ENCODE results near the gene SPRED2.

SPRED2 gene

GRCh38 chr2:65407240-65407639 is 25.2 kb downstream of the SPRED2 start:
- peak; percentile 77 for ATAC-seq (ENCODE audit: insufficient read depth, low read depth)
- H3K4me3 ChIP-seq (ENCODE audit: low read depth in 1 of 2, low read length in 2 of 2), result 0 out of 4 replicates have a peak overlapping the region, but pooled peaks of 1 of the 2 experiments have one; percentile 7
- no peak for TF ChIP-seq EZH2 (IDR thresholded peaks at IDR 0.05; ENCODE audit: borderline replicate concordance, low read depth, low read length, severe bottlenecking)
- TF ChIP-seq CTCF (IDR thresholded peaks at IDR 0.05; ENCODE audit: borderline replicate concordance, extremely low read depth, low read length, poor library complexity, severe bottlenecking), result no peak
- H3K4me1 ChIP-seq (ENCODE audit: insufficient read depth, low read length), result peaks cover 43% of the 10 kb centered on the region
- peak overlapping the region; percentile 15; the same call in 1 of the 2 replicates for H3K9ac ChIP-seq (ENCODE audit: low read depth, low read length)
- H3K4me2 ChIP-seq (ENCODE audit: insufficient read depth, low read length), result peak overlapping the region; percentile 26
- H3K27ac ChIP-seq (ENCODE audit: low read length), result peak overlapping the region; percentile 93
- H4K20me1 ChIP-seq (ENCODE audit: insufficient read depth, low read length), result peaks cover 63% of the 10 kb centered on the region
- H3K9me3 ChIP-seq (ENCODE audit: insufficient read depth, low read length, severe bottlenecking), result no peaks in the 10 kb centered on the region
- H3K27me3 ChIP-seq (ENCODE audit: insufficient read depth, low read length, poor library complexity), result no peaks in the 10 kb centered on the region
- no peak overlapping the region for H2AFZ ChIP-seq (ENCODE audit: low read depth, low read length)
- H3K79me2 ChIP-seq (ENCODE audit: insufficient read depth, low read length), result peaks cover 96% of the 10 kb centered on the region
- DNase-seq, result peak; percentile 64
- no peaks in the 10 kb centered on the region; the same call in 1 of the 2 replicates for H3K36me3 ChIP-seq (ENCODE audit: insufficient read depth, low read length)

- Histone ChIP-seq H3K36me3 (ENCODE audit: insufficient read depth, low read length) (no peaks in the 10 kb centered on the region; the same call in 1 of the 2 replicates), H4K20me1 (ENCODE audit: insufficient read depth, low read length) (peaks cover 65% of the 10 kb centered on the region), H2AFZ (ENCODE audit: low read depth, low read length) (no peak overlapping the region), H3K79me2 (ENCODE audit: insufficient read depth, low read length) (peaks cover 95% of the 10 kb centered on the region), H3K9ac (ENCODE audit: low read depth, low read length) (no peak overlapping the region), H3K9me3 (ENCODE audit: insufficient read depth, low read length, severe bottlenecking) (no peaks in the 10 kb centered on the region), H3K4me2 (ENCODE audit: insufficient read depth, low read length) (no peak overlapping the region), H3K4me1 (ENCODE audit: insufficient read depth, low read length) (peaks cover 44% of the 10 kb centered on the region), H3K27me3 (ENCODE audit: insufficient read depth, low read length, poor library complexity) (no peaks in the 10 kb centered on the region), H3K4me3 (ENCODE audit: low read depth in 1 of 2, low read length in 2 of 2) (no peak overlapping the region), H3K27ac (ENCODE audit: low read length) (peak overlapping the region; percentile 93)
- ATAC-seq (ENCODE audit: insufficient read depth, low read depth) (no peak), DNase-seq (no peak)
- TF ChIP-seq CTCF (IDR thresholded peaks at IDR 0.05; ENCODE audit: borderline replicate concordance, extremely low read depth, low read length, poor library complexity, severe bottlenecking) (no peak), EZH2 (IDR thresholded peaks at IDR 0.05; ENCODE audit: borderline replicate concordance, low read depth, low read length, severe bottlenecking) (no peak)
Observed at GRCh38 chr2:65404988-65405697, 27.3 kb downstream of the SPRED2 start.

DNA sequence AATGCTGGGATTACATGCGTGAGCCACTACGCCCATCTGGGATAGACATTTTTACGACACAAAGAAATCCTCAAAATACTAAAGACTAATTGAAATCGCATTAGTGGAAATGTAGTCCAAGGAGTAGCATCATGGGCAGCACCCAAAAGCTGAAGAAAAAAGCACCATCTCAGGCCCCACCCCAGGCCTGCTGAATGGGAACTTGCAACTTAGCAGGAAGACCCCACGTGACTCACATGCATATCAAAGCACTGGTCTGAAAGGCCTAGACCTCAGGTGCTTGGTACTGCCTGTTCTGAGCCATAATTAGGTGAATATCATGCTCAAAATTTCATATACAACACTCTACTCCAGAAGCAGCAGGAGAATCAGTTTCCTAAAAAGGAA is 28.9 kb downstream of the SPRED2 start:
- TF ChIP-seq CTCF (IDR thresholded peaks at IDR 0.05; ENCODE audit: borderline replicate concordance, extremely low read depth, low read length, poor library complexity, severe bottlenecking) (no peak), EZH2 (IDR thresholded peaks at IDR 0.05; ENCODE audit: borderline replicate concordance, low read depth, low read length, severe bottlenecking) (no peak)
- no peaks in the 10 kb centered on the region for H3K27me3 ChIP-seq (ENCODE audit: insufficient read depth, low read length, poor library complexity)
- peaks cover 64% of the 10 kb centered on the region for H4K20me1 ChIP-seq (ENCODE audit: insufficient read depth, low read length)
- no peak for ATAC-seq (ENCODE audit: insufficient read depth, low read depth)
- H3K79me2 ChIP-seq (ENCODE audit: insufficient read depth, low read length), result peaks cover 95% of the 10 kb centered on the region
- no peak overlapping the region for H3K4me2 ChIP-seq (ENCODE audit: insufficient read depth, low read length)
- H3K9ac ChIP-seq (ENCODE audit: low read depth, low read length), result no peak overlapping the region
- no peaks in the 10 kb centered on the region for H3K9me3 ChIP-seq (ENCODE audit: insufficient read depth, low read length, severe bottlenecking)
- H3K4me1 ChIP-seq (ENCODE audit: insufficient read depth, low read length), result peaks cover 34% of the 10 kb centered on the region
- no peak for DNase-seq
- no peak overlapping the region for H2AFZ ChIP-seq (ENCODE audit: low read depth, low read length)
- H3K36me3 ChIP-seq (ENCODE audit: insufficient read depth, low read length), result no peaks in the 10 kb centered on the region
- H3K4me3 ChIP-seq (ENCODE audit: low read depth in 1 of 2, low read length in 2 of 2), result no peak overlapping the region
- H3K27ac ChIP-seq (ENCODE audit: low read length), result no peak overlapping the region

Data from DND-41 (cell line).